ENCODE data around the gene PLAGL2.

PLAGL2 gene

GRCh38 chr20:32152421-32153155 is 55.0 kb downstream of the PLAGL2 start:
- no peak for DNase-seq (ENCODE audit: low spot score)

GRCh38 chr20:32150291-32150848 is 57.2 kb downstream of the PLAGL2 start:
- no peak for DNase-seq (ENCODE audit: low spot score)

GRCh38 chr20:32149566-32150170 is 57.9 kb downstream of the PLAGL2 start:
- DNase-seq (ENCODE audit: low spot score): no peak

GRCh38 chr20:32144898-32145662 is 62.5 kb downstream of the PLAGL2 start:
- no peak for DNase-seq (ENCODE audit: low spot score)

GRCh38 chr20:32142991-32143390 is 64.6 kb downstream of the PLAGL2 start:
- DNase-seq (ENCODE audit: low spot score): no peak

Measured in left forelimb (tissue), 1 donor.